Sigmoid colon (tissue), 4 donors: Measurements from ENCODE around the gene ANKRD44.

Source experiments
- CTCF ChIP-seq, 4 experiments: fragments of 450-650 bp in 3 of 4; fragments of 200-600 bp in 1 of 4; IDR thresholded peaks; one replicate each; pipeline ENCODE4 v1.5.1; 2016 to 2019; ENCODE audit warnings: antibody characterized with exemption in 4 of 4, mild to moderate bottlenecking in 3 of 4, moderate library complexity in 2 of 4
- EP300 ChIP-seq, 4 donors: sonication (generic); formaldehyde crosslinking; IDR thresholded peaks; one replicate each; pipeline ENCODE4 v1.6.1; 2017; ENCODE audit warnings: antibody characterized with exemption in 4 of 4
- POLR2A ChIP-seq, 2 donors: fragments of 450-650 bp; IDR thresholded peaks; one replicate each; pipeline ENCODE4 v1.6.1; 2016; ENCODE audit warnings: antibody characterized with exemption in 2 of 2, mild to moderate bottlenecking in 2 of 2, moderate library complexity in 2 of 2
- POLR2AphosphoS5 ChIP-seq, 4 donors: sonication (generic); formaldehyde crosslinking; IDR thresholded peaks; one replicate each; pipeline ENCODE4 v1.6.1; 2017; ENCODE audit warnings: antibody characterized with exemption in 4 of 4

- TF ChIP-seq CTCF (IDR thresholded peaks at IDR 0.05), result no peak
- no peak for TF ChIP-seq POLR2A (IDR thresholded peaks at IDR 0.05)
- no peak for TF ChIP-seq POLR2AphosphoS5 (IDR thresholded peaks at IDR 0.05)
- no peak for TF ChIP-seq EP300 (IDR thresholded peaks at IDR 0.05)
Measured at GRCh38 chr2:197324801-197325200, 14.2 kb upstream of the ANKRD44 start.
